ENCODE results near the gene DLEC1.
"Not testable (repeated sequence)": the region's sequence is repeated elsewhere in the genome, so short reads cannot be mapped to it uniquely, and the experiment has no call there.

DLEC1 gene

DNA sequence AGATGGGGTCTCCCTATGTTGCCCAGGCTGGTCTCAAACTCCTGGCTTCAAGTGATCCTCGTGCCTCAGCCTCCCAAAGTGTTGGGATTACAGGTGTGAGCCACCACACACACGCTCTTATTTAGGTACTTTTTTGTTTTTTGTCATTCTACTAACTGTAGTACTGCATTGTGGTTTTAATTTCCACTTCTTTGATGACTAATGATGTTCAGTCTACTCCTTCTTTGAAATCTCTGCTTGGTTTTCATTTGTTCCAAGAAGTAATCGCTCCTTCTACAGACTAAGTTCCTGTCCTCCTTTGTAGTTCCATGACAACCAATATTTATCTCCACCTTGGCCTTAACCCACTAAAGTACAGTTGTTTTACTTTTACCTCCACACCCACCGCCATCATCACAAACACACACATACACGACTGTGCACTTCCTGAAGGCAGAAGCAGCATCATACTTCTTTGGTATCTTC is 529 bp upstream of the DLEC1 start:
- no peak for DNase-seq (ENCODE audit: low read depth in 2 of 2)

DNA sequence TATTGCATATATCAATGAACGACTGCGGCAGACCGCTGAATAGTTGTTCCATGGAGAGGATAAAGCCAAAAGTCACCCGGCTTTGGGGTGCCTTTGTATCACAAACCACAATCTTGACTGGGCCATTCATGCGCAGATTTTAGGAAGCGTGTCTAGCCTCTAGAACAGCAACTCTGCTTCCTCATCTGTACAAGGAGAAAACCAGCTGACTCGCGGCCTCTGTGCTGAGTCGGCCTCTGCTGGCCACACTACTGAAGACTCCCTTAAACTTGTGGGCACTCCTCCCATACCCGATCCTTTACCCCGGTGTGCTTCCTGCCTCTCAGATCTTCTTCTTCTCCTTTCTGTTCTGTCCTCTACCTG is 872 bp downstream of the DLEC1 start:
- DNase-seq (ENCODE audit: low read depth in 2 of 2): no peak

DNA sequence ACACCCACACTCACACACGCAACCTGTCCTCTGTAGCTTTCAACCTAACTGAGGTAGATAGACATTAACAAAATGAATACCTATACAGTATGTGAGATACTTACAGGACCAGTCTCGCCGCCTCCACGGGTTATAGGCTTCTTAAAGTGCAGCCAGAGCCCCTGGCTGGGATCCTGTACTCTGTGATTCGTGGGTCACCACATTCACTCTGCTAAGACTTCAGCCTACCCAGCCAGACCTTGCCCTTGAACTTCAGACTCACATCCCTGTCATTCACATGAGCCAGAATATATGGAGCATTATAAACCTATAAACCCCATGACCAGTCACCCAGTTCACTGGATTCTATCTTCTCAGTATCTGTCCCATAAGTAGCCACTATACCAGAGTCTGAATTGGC is 1.4 kb downstream of the DLEC1 start:
- DNase-seq (ENCODE audit: low read depth in 2 of 2): no peak

DNA sequence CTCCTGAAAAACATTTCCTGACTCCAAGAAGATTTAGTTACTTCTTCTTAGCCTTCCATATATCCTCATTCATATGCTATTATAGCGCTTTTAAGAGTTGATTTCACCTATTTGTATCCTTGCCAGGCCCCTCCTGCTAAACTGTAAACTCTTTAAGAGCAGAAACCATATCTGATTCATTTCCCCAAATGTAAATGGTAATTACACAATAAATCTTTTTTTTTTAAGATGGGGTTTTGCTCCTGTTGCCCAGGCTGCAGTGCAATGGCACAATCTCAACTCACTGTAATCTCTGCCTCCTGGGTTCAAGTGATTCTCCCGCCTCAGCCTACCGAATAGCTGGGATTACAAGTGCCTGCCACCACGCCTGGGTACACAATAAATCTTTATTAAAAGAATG is 4.5 kb downstream of the DLEC1 start:
- no peak for DNase-seq (ENCODE audit: low read depth in 2 of 2)

DNA sequence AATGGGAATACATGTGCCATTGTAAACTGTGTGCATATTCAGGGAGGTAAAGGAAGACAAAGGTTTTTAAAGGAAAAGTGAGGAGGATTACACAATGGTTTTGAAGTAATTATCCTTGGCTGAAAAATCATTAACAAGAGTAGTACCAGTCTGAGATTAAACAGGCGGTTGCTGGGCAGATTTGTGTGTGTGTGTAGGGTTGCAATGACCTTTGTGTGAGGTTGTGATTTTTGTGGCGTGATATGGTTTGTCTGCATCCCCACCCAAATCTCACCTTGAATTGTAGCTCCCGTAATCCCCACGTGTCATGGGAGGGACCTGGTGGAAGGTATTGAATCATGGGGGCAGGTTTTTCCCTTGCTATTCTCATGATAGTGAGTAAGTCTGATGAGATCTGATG is 7.0 kb downstream of the DLEC1 start:
- DNase-seq (ENCODE audit: low read depth in 2 of 2): no peak

DNA sequence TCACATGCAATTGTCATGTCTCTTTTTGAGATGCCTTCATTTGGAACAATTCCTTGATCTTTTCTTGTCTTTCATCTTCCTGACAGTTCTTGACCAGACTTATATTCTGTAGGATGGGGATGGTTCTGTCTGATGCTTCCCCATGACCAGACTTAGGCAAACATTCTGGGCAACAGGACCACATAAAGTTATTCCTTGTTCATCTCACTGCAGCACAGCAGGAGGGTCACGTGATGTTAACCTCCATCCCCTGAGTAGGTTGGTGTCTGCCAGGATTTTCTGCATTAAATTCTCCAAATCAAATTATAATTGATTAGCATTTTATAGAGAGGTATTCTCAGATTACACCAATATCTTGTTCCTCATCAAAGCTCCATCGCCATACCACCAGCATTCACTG is 7.8 kb downstream of the DLEC1 start:
- DNase-seq (ENCODE audit: low read depth in 2 of 2): no peak

DNA sequence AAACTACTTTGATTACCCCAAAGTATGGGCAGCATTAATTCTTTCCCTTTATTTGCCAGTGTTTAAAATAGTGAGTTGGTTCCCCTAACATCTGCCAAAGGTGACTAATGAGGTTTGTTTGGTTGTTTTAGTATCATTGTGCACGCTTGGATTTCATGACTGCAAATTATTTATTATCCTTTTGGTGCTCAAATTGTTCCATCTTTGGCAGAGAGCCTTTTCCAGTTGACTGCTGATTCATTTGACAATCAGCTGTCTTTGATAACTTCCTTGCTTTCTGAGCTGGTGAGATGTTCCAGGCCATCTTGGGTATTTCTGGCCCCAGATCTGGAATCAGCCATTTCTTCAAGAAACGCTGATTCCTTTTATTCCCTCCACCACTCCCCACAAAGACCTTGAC is 8.9 kb downstream of the DLEC1 start:
- no peak for DNase-seq (ENCODE audit: low read depth in 2 of 2)

DNA sequence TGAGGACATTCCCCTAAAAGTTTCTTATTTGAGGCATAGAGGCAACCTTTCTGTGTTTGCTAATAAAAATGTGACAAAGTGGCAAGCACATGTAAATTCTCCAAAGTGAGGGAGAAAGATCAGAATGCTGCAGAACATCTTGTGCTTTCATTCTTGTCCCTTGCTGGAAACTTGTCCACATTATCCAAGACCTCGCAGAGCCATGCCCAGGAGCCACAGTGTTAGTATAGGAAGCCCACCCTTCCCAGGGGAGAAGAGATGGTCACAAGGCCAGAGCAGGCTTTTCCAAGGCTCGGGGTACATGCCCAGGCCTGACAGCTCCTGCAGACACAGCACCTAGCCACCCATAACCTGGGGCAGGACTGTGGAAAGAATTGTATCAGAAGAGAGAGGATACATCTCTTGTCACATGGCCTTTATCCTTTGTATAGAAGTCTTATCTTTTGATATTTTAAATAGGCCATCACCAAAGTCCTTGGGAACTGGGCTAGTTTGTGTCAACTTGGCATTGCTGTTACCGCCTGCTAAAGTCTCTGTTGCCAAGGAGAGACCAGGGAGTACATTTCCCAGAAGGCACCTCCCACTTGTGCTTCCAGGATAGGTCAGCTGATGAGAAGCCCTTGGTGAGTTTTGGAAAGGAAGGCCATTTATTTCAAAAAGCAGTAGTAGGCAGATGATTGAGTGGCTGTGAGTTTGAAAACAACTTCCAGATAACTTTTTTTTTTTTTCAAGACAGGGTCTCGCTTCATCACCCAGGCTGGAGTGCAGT is 10.5 kb downstream of the DLEC1 start:
- DNase-seq (ENCODE audit: low read depth in 2 of 2): no peak

DNA sequence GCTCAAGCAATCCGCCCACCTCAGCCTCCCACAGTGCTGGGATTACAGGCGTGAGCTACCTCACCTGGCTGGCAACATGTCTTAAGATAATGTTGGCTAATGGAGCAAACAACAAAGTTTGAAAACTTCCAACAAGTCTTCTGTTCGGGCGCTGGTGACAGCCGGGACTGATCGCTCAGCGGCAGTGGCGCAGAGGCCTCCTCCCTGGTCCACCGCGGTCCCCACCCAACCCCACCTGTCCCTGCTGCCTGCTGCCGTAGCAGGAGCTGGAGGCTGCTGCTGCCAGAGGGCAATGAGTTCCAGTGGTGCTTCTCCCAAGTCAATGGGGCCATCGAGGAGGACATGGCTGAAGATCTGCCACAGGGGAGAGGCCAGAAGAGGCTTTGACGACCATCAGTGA is 12.1 kb downstream of the DLEC1 start:
- no peak for DNase-seq (ENCODE audit: low read depth in 2 of 2)

DNA sequence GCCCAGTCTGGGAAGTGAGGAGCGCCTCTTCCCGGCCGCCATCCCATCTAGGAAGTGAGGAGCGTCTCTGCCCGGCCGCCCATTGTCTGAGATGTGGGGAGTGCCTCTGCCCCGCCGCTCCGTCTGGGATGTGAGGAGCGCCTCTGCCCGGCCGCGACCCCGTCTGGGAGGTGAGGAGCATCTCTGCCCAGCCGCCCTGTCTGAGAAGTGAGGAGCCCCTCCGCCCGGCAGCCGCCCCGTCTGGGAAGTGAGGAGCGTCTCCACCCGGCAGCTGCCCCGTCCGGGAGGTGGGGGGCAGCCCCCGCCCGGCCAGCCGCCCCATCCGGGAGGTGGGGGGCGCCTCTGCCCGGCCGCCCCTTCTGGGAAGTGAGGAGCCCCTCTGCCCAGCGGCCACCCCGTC is 14.3 kb downstream of the DLEC1 start:
- DNase-seq (ENCODE audit: low read depth in 2 of 2): not testable (repeated sequence)

DNA sequence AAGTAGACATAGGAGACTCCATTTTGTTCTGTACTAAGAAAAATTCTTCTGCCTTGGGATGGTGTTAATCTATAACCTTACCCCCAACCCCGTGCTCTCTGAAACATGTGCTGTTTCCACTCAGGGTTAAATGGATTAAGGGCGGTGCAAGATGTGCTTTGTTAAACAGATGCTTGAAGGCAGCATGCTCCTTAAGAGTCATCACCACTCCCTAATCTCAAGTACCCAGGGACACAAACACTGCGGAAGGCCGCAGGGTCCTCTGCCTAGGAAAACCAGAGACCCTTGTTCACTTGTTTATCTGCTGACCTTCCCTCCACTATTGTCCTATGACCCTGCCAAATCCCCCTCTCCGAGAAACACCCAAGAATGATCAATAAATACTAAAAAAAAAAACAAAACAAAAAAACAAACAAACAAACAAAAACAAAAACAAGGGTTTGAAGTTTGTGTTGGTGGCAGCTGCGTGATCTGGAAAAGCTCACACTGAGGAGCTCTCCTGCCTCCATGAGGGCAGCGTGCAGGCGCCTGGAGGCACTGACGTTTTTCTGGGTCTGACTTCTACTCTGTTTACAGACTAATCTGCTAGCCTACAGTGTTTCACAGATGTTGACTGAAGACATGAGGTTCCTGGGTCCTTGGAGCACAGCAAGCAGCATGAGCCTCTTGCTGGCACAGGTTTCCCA is 14.9 kb downstream of the DLEC1 start:
- DNase-seq (ENCODE audit: low read depth in 2 of 2): not testable (repeated sequence)

DNA sequence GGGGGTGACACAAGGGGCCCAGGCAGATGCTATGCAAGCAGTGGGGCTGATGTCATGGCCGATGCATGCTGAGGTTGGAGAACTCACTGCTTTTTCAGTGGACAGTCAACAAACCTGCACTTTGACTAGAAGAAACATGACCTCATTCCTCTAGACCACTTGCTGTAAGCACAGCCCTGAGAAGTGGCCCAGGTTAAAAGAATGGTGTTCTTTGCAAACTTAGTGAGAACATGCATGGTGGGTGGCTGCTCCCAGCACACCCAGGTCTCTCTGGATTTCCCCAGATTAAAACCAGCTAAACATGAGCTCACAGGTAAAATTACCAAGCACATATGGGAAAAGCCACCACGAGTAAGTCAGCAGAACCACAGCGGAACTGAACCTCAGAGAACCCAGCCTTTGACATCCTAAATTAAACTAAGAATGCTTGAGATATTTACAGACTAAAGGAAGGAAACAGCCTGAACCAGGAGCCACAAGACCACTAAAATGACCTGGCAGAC is 15.5 kb downstream of the DLEC1 start:
- no peak for DNase-seq (ENCODE audit: low read depth in 2 of 2)

DNA sequence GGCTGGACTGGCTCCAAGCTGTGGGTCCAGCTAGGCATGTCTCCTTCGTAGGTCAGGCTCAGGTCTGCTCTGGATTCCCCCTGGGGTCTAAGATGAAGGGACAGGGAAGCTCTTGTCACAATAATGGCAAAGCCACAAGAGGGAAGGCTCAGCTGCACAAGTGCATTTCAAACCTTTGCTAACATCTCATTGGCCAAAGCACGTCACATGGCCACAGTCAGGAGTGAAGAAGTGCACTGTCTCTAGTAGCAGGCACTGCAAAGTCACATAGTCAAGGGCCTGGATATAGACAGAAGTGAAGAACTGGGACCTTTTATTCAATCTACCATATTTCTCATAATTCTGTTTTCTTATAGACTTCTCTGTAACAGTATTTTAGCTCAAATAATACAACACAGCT is 20.1 kb downstream of the DLEC1 start:
- no peak for DNase-seq (ENCODE audit: low read depth in 2 of 2)

DNA sequence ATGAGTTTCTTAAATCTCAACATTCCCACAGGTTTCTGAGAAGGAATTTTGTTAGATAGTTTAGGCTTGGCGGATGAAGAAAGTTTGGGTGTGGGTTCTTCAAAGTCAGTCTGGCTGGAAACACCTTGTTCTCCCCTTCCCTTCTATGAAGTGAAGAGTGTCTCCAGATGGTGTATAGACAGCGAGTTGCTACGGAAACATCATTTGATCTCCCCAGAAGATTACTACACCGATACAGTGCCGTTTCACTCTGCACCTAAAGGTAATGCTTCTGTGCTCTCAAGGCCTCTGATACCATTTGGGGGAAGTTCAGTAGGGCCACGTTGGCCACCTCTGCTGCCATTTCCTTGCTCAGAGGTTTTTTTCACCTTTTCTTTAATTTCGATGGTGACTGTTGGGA is 20.6 kb downstream of the DLEC1 start:
- no peak for DNase-seq (ENCODE audit: low read depth in 2 of 2)

DNA sequence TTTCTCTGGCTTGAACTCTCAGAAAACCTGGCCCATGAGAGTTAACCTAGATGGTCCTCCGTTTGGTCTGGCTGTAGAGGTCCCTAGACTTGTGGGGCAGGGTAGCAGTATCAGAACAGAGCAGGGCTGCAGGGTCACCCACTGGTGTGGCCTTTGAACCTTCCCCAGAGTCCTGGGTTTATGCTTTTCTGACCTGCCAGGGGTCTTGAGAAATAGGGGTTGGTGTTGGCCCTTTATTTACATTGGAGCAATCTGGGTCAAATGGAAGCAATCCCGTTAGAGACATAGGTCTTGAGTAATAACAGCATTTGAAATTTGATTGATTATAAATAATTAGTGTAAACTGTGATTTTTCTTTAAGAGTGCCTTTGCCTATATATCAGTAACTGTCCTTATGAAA is 23.8 kb downstream of the DLEC1 start:
- DNase-seq (ENCODE audit: low read depth in 2 of 2): no peak

DNA sequence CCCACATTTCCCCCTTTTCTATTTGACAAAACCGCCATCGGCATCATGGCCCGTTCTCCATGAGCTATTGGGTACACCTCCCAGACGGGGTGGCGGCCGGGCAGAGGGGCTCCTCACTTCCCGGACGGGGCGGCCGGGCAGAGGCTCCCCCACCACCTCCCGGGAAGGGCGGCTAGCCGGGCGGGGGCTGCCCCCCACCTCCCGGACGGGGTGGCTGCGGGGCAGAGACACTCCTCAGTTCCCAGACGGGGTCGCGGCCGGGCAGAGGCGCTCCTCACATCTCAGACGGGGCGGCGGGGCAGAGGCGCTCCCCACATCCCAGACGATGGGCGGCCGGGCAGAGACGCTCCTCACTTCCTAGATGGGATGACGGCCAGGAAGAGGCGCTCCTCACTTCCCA is 25.4 kb downstream of the DLEC1 start:
- not testable (repeated sequence) for DNase-seq (ENCODE audit: low read depth in 2 of 2)

DNA sequence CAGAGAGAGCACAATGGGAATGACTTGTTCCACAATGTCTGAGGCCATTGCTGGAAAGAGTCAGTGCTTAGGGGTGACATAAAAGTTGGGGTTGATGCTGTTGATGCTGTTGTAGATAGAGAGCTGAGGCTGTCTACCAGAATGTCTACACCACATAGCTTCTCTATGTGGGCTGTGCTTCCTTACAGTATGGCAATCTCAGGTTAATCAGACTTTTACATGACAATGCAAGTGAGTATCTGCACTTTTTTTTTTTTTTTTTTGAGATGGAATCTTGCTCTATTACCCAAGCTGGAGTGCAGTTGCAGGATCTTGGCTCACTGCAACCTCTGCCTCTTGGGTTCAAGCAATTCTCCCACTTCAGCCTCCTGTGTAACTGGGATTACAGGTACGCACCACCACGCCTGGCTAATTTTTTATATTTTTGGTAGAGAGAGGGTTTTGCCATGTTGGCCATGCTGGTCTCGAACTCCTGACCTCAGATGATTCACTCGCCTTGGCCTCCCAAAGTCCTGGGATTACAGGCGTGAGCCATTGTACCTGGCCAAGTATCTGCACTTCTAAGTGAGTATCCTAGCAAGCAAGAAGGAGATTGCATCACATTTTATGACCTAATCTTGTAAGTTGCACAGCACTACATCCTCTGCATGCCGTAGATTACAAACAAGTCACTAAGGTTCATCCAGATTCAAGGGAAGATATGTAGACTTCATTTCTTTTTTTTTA is 28.7 kb downstream of the DLEC1 start:
- no peak for DNase-seq (ENCODE audit: low read depth in 2 of 2)

DNA sequence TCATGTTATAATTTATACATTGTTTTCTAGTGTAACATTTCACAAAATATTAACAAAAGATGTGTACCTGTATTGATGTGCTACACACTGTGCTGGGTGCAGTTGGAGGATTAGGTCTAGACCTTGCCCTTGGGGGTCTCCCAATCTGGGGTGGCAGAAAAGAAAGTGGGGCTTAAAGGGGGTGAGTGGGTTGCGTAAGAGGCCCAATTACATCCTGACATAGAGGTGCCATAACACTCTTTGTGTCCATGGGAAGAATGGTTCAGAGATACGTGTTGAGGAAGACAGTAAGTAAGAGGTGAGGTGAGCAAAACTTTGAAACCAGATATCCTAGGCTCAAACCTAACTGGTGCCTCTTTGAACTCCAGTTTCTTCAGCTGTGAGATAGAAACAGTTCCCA is 31.0 kb downstream of the DLEC1 start:
- DNase-seq (ENCODE audit: low read depth in 2 of 2): no peak

DNA sequence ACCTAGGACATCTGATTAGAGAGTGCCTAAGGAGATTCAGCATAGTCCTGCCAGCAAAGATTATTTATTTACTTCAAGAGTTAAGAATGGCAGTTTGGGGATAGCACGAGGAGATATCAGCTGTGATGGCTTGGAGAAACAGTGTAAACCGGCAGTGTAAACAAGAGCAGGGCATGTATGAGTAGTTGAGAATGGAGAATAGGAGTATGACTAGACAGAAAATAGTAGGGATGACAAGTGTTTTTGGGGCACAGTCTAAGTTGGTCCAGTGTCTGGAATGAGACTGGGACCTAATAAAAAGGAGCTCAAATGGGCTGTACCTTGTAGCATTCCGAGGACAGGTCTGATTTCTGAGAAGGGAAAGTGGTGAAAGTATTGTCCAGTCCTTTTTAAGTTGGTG is 38.1 kb downstream of the DLEC1 start:
- DNase-seq (ENCODE audit: low read depth in 2 of 2): not testable (repeated sequence)

DNA sequence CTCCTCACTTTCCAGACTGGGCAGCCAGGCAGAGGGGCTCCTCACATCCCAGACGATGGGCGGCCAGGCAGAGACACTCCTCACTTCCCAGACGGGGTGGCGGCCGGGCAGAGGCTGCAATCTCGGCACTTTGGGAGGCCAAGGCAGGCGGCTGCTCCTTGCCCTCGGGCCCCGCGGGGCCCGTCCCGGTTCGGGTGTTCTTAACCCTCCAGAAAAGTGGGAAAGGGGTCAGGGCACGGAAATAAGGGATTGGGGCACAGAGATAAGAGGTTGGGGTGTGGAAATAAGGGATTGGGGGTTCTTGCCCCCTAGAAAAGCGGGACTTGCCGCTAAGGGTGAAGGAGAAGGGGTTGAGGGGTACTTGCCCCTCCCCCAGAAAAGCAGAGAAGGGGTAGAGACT is 43.3 kb downstream of the DLEC1 start:
- not testable (repeated sequence) for DNase-seq (ENCODE audit: low read depth in 2 of 2)

DNA sequence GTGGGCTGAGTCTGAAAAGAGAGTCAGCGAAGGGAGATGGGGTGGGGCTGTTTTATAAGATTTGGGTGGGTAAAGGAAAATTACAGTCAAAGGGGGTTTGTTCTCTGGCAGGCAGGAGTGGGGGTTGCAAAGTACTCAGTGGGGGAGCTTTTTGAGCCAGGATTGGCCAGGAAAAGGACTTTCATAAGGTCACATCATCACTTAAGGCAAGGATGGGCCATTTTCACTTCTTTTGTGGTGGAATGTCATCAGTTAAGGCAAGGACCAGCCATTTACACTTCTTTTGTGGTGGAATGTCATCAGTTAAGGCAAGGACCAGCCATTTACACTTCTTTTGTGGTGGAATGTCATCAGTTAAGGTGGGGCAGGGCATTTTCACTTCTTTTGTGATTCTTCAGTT is 44.2 kb downstream of the DLEC1 start:
- DNase-seq (ENCODE audit: low read depth in 2 of 2): not testable (repeated sequence)

DNA sequence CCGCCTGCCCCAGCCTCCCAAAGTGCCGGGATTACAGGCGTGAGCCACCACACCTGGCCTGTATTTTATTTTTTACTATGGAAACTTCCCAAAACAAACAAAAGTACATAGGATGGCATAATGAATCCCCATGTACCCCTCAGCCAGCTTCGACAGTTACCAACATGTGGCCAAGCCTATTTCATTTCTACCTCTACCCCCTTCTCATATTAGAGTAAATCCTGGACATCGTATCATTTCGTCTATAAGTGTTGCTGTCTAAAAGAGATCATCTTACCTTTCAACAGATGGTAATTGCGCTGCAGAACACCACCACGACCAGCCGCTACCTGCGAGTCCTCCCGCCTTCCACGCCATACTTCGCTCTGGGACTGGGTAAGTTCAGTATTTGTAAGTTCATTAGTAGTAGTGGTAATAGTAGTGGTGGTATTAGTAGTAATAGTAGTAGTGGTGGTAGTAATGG is 44.9 kb downstream of the DLEC1 start:
- DNase-seq (ENCODE audit: low read depth in 2 of 2): no peak
